Lower leg skin (tissue), 4 donors: ENCODE data around the gene RALGAPB. TPM values are rescaled to one million over a fixed set of nuclear protein-coding genes. Genes with fewer than 3 reads are reported as not detected.

Experiments used
- DNase-seq, 2 donors: peaks; one replicate each; pipeline ENCODE4 v3.0.0-alpha.2; 2019; ENCODE audit warnings: low spot score in 2 of 2
- H3K4me3 ChIP-seq: fragments of 200-600 bp; sonication (generic); 2 replicates; pipeline ENCODE4 v1.5.1; 2017; ENCODE audit warnings: mild to moderate bottlenecking, low read depth; ENCODE audit not compliant: poor library complexity, severe bottlenecking
- CTCF ChIP-seq, 3 donors: fragments of 450-650 bp; IDR thresholded peaks; one replicate each; pipeline ENCODE4 v1.5.1; 2016; ENCODE audit warnings: antibody characterized with exemption in 3 of 3, mild to moderate bottlenecking in 3 of 3, moderate library complexity in 2 of 3
- POLR2A ChIP-seq, 2 donors: fragments of 450-650 bp; IDR thresholded peaks; one replicate each; pipeline ENCODE4 v1.6.1; 2016 to 2017; ENCODE audit warnings: antibody characterized with exemption in 2 of 2, mild to moderate bottlenecking in 1 of 2, moderate library complexity in 1 of 2
- WGBS, 2 donors: methylation state at CpG; one replicate each; pipeline ENCODE4 v1.1.5; 2018; 5-methylcytosine and 5-hydroxymethylcytosine counted together
- intact Hi-C: fragments of 100-400 bp; cut with DNase I; formaldehyde crosslinking; loops from one replicate; pipeline ENCODE4 v1.15.0; 2023; ENCODE audit warnings: low total_unique reads
- total RNA-seq, 4 donors: library from RNA; depleted of rRNA; stranded (reverse); fragments of >200 nt; gene quantifications; one replicate each; pipeline ENCODE4 v1.1.0, GENCODE V29; 2016

RALGAPB gene
- total RNA-seq, 4 donors from 2014 or later: 35.3 to 51.0 (median 41.5) TPM

- no peak for DNase-seq
These were observed 135.5 kb downstream of the RALGAPB start for GRCh38 chr20:38608188-38608587.

GRCh38 chr20:38609815-38610214, 137.2 kb downstream of the RALGAPB start:
- DNase-seq: no peak
- no peak for TF ChIP-seq CTCF (IDR thresholded peaks at IDR 0.05)
- no peak for TF ChIP-seq POLR2A (IDR thresholded peaks at IDR 0.05)
- H3K4me3 ChIP-seq: no peak overlapping the region
- 68 to 71% methylated on average over 4 of the region's 4 CpGs for WGBS, 2 donors
- intact Hi-C loops: no loop called here

More at GRCh38 chr20:38608188-38608587, 135.5 kb downstream of the RALGAPB start:
- no peak for TF ChIP-seq CTCF (IDR thresholded peaks at IDR 0.05)
- TF ChIP-seq POLR2A (IDR thresholded peaks at IDR 0.05): no peak
- intact Hi-C loops: no loop called here
- WGBS, 2 donors: 75 to 85% methylated on average over 4 of the region's 4 CpGs
- no peak overlapping the region for H3K4me3 ChIP-seq

GRCh38 chr20:38610521-38610920, 137.9 kb downstream of the RALGAPB start:
- intact Hi-C loops: no loop called here
- no peak overlapping the region for H3K4me3 ChIP-seq
- DNase-seq: no peak
- WGBS, 2 donors: 58 to 62% methylated on average over 5 of the region's 5 CpGs
- TF ChIP-seq CTCF (IDR thresholded peaks at IDR 0.05) (no peak), POLR2A (IDR thresholded peaks at IDR 0.05) (no peak)

- WGBS, 2 donors: 69 to 72% methylated on average over 5 of the region's 5 CpGs
- intact Hi-C loops: no loop called here
- TF ChIP-seq POLR2A (IDR thresholded peaks at IDR 0.05) (no peak), CTCF (IDR thresholded peaks at IDR 0.05) (no peak)
These were observed 140.3 kb downstream of the RALGAPB start for GRCh38 chr20:38612751-38613515.

GRCh38 chr20:38615283-38615682, 142.6 kb downstream of the RALGAPB start:
- no peak overlapping the region for H3K4me3 ChIP-seq
- WGBS, 2 donors: 87% methylated on average over 15 of the region's 15 CpGs
- no peak for TF ChIP-seq POLR2A (IDR thresholded peaks at IDR 0.05)
- TF ChIP-seq CTCF (IDR thresholded peaks at IDR 0.05): no peak
- intact Hi-C loops: no loop called here
- no peak for DNase-seq

More at GRCh38 chr20:38612751-38613515, 140.3 kb downstream of the RALGAPB start:
- DNase-seq: no peak
- no peak overlapping the region for H3K4me3 ChIP-seq
